ENCODE measurements around the gene SRSF12.

Gene SRSF12

DNA sequence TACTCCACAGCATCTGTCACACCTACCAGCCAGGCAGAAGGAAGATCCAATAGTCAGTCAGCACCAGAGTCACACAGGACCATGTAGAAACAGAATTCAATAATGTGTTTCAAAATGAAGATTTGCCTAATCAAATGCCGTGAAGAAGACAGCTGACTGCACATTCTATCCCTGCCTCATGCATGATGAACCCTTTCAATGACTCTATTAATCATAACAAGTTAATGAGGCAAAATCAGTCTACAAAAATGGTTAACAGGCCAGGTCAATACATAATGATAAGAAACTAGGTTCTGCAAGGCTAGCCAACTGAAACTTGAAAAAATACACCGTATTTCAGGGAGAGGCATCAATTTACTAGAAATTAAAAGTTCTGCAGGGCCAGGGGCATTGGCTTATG is 44.0 kb downstream of the SRSF12 start:
- no peaks in the 10 kb centered on the region for H3K36me3 ChIP-seq (ENCODE audit: low read depth)
- H3K9me3 ChIP-seq (ENCODE audit: severe bottlenecking) = no peaks in the 10 kb centered on the region
- no peak overlapping the region for H3K27ac ChIP-seq (ENCODE audit: poor library complexity, severe bottlenecking)
- TF ChIP-seq CTCF (IDR thresholded peaks at IDR 0.05; ENCODE audit: poor library complexity, severe bottlenecking) = no peak
- no peaks in the 10 kb centered on the region for H3K27me3 ChIP-seq (ENCODE audit: insufficient read depth, poor library complexity, severe bottlenecking)
- DNase-seq (ENCODE audit: low spot score) = no peak
- H3K4me1 ChIP-seq (ENCODE audit: insufficient read depth, poor library complexity, severe bottlenecking) = no peaks in the 10 kb centered on the region
- ATAC-seq (ENCODE audit: low read depth) = no peak
- H3K4me3 ChIP-seq (ENCODE audit: severe bottlenecking) = no peak overlapping the region

- ATAC-seq (ENCODE audit: low read depth) (no peak), DNase-seq (ENCODE audit: low spot score) (no peak)
- Histone ChIP-seq H3K9me3 (ENCODE audit: severe bottlenecking) (no peaks in the 10 kb centered on the region), H3K36me3 (ENCODE audit: low read depth) (no peaks in the 10 kb centered on the region), H3K4me3 (ENCODE audit: severe bottlenecking) (no peak overlapping the region), H3K27me3 (ENCODE audit: insufficient read depth, poor library complexity, severe bottlenecking) (no peaks in the 10 kb centered on the region), H3K4me1 (ENCODE audit: insufficient read depth, poor library complexity, severe bottlenecking) (no peaks in the 10 kb centered on the region), H3K27ac (ENCODE audit: poor library complexity, severe bottlenecking) (no peak overlapping the region)
- TF ChIP-seq CTCF (IDR thresholded peaks at IDR 0.05; ENCODE audit: poor library complexity, severe bottlenecking) = no peak
Measured at GRCh38 chr6:89073014-89073620, 44.8 kb downstream of the SRSF12 start.

GRCh38 chr6:89071036-89071435 is 46.8 kb downstream of the SRSF12 start:
- no peak for TF ChIP-seq CTCF (IDR thresholded peaks at IDR 0.05; ENCODE audit: poor library complexity, severe bottlenecking)
- Histone ChIP-seq H3K9me3 (ENCODE audit: severe bottlenecking) (no peaks in the 10 kb centered on the region), H3K4me1 (ENCODE audit: insufficient read depth, poor library complexity, severe bottlenecking) (peaks cover 3% of the 10 kb centered on the region), H3K36me3 (ENCODE audit: low read depth) (no peaks in the 10 kb centered on the region), H3K4me3 (ENCODE audit: severe bottlenecking) (no peak overlapping the region), H3K27ac (ENCODE audit: poor library complexity, severe bottlenecking) (no peak overlapping the region), H3K27me3 (ENCODE audit: insufficient read depth, poor library complexity, severe bottlenecking) (no peaks in the 10 kb centered on the region)
- no peak for ATAC-seq (ENCODE audit: low read depth)
- DNase-seq (ENCODE audit: low spot score) = no peak

GRCh38 chr6:89069536-89070163 is 48.2 kb downstream of the SRSF12 start:
- TF ChIP-seq CTCF (IDR thresholded peaks at IDR 0.05; ENCODE audit: poor library complexity, severe bottlenecking) = no peak
- ATAC-seq (ENCODE audit: low read depth) = no peak
- peaks cover 3% of the 10 kb centered on the region for H3K4me1 ChIP-seq (ENCODE audit: insufficient read depth, poor library complexity, severe bottlenecking)
- no peaks in the 10 kb centered on the region for H3K27me3 ChIP-seq (ENCODE audit: insufficient read depth, poor library complexity, severe bottlenecking)
- H3K4me3 ChIP-seq (ENCODE audit: severe bottlenecking) = no peak overlapping the region
- H3K9me3 ChIP-seq (ENCODE audit: severe bottlenecking) = no peaks in the 10 kb centered on the region
- no peak for DNase-seq (ENCODE audit: low spot score)
- H3K36me3 ChIP-seq (ENCODE audit: low read depth) = no peaks in the 10 kb centered on the region
- H3K27ac ChIP-seq (ENCODE audit: poor library complexity, severe bottlenecking) = no peak overlapping the region

- Histone ChIP-seq H3K36me3 (ENCODE audit: low read depth) (no peaks in the 10 kb centered on the region), H3K27ac (ENCODE audit: poor library complexity, severe bottlenecking) (no peak overlapping the region), H3K9me3 (ENCODE audit: severe bottlenecking) (no peaks in the 10 kb centered on the region), H3K4me3 (ENCODE audit: severe bottlenecking) (no peak overlapping the region), H3K27me3 (ENCODE audit: insufficient read depth, poor library complexity, severe bottlenecking) (no peaks in the 10 kb centered on the region), H3K4me1 (ENCODE audit: insufficient read depth, poor library complexity, severe bottlenecking) (peaks cover 3% of the 10 kb centered on the region)
- no peak for TF ChIP-seq CTCF (IDR thresholded peaks at IDR 0.05; ENCODE audit: poor library complexity, severe bottlenecking)
- DNase-seq (ENCODE audit: low spot score) (no peak), ATAC-seq (ENCODE audit: low read depth) (no peak)
Measured at GRCh38 chr6:89068695-89069094, 49.2 kb downstream of the SRSF12 start.
